Sciatic nerve (tissue), 2 donors: Measurements from ENCODE around the gene IFT88. TPM values are rescaled to one million over a fixed set of nuclear protein-coding genes. Genes with fewer than 3 reads are reported as not detected.

ENCODE experiments used
- ATAC-seq: fragments of 200-7000 bp; cut with Tn5 transposase; one replicate; pipeline ENCODE4 v1.9.1; 2020; ENCODE audit warnings: mild to moderate bottlenecking, moderate library complexity
- DNase-seq: peaks from one replicate; pipeline ENCODE4 v3.0.0-alpha.2; 2020; ENCODE audit warnings: low spot score
- intact Hi-C: fragments of 100-400 bp; cut with DNase I; formaldehyde crosslinking; loops from one replicate; pipeline ENCODE4 v1.14.2; 2022
- total RNA-seq: library from RNA; stranded (reverse); fragmentation: NEBNext Ultra II Directional; extraction: Animal tissue kit (Norgen Biotek cat#: 25700); gene quantifications from one replicate; pipeline ENCODE4 v1.2.1, GENCODE V29; 2021
- donor health status: DM: no; HTN: no; CAD: no.
- donor health status: DM: no; HTN: no; CAD: no.

IFT88 gene
- total RNA-seq, 1 donor from 2014 or later: 20.5 TPM

GRCh38 chr13:20721454-20722357 is 154.7 kb downstream of the IFT88 start:
- intact Hi-C loops: no loop called here
- DNase-seq (no peak), ATAC-seq (peak; percentile 69)

GRCh38 chr13:20727856-20728255 is 160.9 kb downstream of the IFT88 start:
- DNase-seq (no peak), ATAC-seq (peak; percentile 41)
- intact Hi-C loops: no loop called here

- DNase-seq (no peak), ATAC-seq (peak; percentile 83)
- intact Hi-C loops: no loop called here
These were observed 161.8 kb downstream of the IFT88 start for GRCh38 chr13:20728579-20729311.

- DNase-seq (no peak), ATAC-seq (no peak)
- intact Hi-C loops: no loop called here
These were observed 163.0 kb downstream of the IFT88 start for GRCh38 chr13:20729633-20730585.

- DNase-seq (no peak), ATAC-seq (no peak)
These were observed 171.7 kb downstream of the IFT88 start for GRCh38 chr13:20738616-20739015.

GRCh38 chr13:20740021-20740420 is 173.1 kb downstream of the IFT88 start:
- ATAC-seq: no peak
- intact Hi-C loops: no loop called here

More at GRCh38 chr13:20738616-20739015, 171.7 kb downstream of the IFT88 start:
- intact Hi-C loops: no loop called here

More at GRCh38 chr13:20740021-20740420, 173.1 kb downstream of the IFT88 start:
- no peak for DNase-seq

Other genes starting within 250 kb of the IFT88 start
- 44.8 TPM for gene CRYL1, start 41.3 kb upstream of the IFT88 start, total RNA-seq
- 4.9 TPM for gene IL17D, start 136.5 kb downstream of the IFT88 start, total RNA-seq
- 10.4 TPM for gene EEF1AKMT1, start 206.8 kb downstream of the IFT88 start, total RNA-seq